Thymus (tissue), 11 donors: Measurements from ENCODE around the gene TMCC2. TPM values are rescaled to one million over a fixed set of nuclear protein-coding genes. Genes with fewer than 3 reads are reported as not detected.

Experiments used
- DNase-seq, 9 donors: peaks; one replicate each; pipeline ENCODE4 v3.0.0-alpha.2; 2013; ENCODE audit warnings: low spot score in 9 of 9, low read depth in 6 of 9, missing footprints in 1 of 9
- H3K27ac ChIP-seq, 2 donors: one replicate each; pipeline ENCODE4 v1.5.1; 2013; ENCODE audit warnings: control low read depth in 1 of 2, low read depth in 1 of 2, low read length in 1 of 2, mild to moderate bottlenecking in 1 of 2, moderate library complexity in 1 of 2
- H3K27me3 ChIP-seq, 2 donors: one replicate each; pipeline ENCODE4 v1.5.1; 2013; ENCODE audit warnings: low read length in 1 of 2; ENCODE audit not compliant: control insufficient read depth in 2 of 2, insufficient read depth in 1 of 2
- H3K36me3 ChIP-seq, 2 donors: one replicate each; pipeline ENCODE4 v1.5.1; 2013; ENCODE audit warnings: low read length in 1 of 2, mild to moderate bottlenecking in 1 of 2, moderate library complexity in 1 of 2; ENCODE audit not compliant: control insufficient read depth in 2 of 2, insufficient read depth in 2 of 2
- H3K4me1 ChIP-seq, 2 donors: one replicate each; pipeline ENCODE4 v1.5.1; 2013; ENCODE audit warnings: low read length in 2 of 2; ENCODE audit not compliant: control insufficient read depth in 2 of 2, insufficient read depth in 2 of 2
- H3K4me3 ChIP-seq, 2 donors: one replicate each; pipeline ENCODE4 v1.5.1; 2013; ENCODE audit warnings: low read length in 2 of 2, control low read depth in 1 of 2, mild to moderate bottlenecking in 1 of 2
- H3K9me3 ChIP-seq, 2 donors: one replicate each; pipeline ENCODE4 v1.5.1; 2013; ENCODE audit warnings: low read length in 1 of 2, mild to moderate bottlenecking in 1 of 2; ENCODE audit not compliant: control insufficient read depth in 2 of 2, insufficient read depth in 1 of 2
- WGBS: extraction: QIAGEN DNeasy Blood & Tissue Kit; methylation state at CpG from one replicate; pipeline ENCODE4 v1.1.7; 2013; 5-methylcytosine and 5-hydroxymethylcytosine counted together
- polyA plus RNA-seq: library from polyadenylated mRNA; stranded (reverse); fragments of 200-250 nt; gene quantifications from one replicate; pipeline ENCODE4 v1.2.3, GENCODE V29; 2013
- total RNA-seq: library from RNA; stranded (reverse); fragments of 120-200 nt; gene quantifications from one replicate; pipeline ENCODE4 v1.2.4, GENCODE V29; 2013
- donor health status: healthy.

TMCC2 gene
- total and polyA plus RNA-seq, 2 donors, result 3.7 to 5.1 TPM

DNA sequence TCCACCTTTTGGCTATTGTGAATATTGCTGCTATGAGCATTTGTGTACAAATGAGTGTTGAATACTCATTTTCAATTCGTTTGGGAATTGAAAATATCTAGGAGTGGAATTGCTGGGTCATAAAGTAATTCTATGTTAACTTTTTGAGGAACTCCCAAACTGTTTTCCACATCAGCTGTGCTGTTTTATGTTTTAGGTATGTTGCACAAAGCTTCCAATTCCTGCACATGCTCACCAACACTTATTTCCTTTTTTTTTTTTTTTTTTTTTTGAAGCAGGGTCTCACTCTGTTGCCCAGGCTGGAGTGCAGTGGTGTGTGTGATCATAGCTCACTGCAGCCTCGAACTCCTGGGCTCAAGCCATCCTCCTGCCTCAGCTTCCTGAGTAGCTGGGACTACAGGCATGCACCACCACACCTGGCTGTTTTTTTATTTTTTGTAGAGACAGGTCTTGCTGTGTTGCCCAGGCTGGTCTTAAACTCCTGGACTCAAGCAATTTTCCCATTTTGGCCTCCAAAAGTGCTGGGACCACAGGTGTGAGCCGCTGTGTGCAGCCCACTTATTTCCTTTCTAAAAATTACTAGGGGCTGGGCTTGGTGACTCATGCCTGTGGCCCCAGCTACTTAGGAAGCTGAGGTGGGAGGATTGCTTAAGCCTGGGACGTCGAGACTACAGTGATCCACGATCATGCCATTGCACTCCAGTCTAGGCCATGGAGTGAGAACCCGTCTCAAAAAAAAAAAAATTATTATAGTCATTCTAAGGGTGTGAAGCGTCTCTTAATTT is 33.4 kb downstream of the TMCC2 start:
- Histone ChIP-seq H3K4me3 (no peak overlapping the region), H3K27me3 (peaks cover 8 to 66% of the 10 kb centered on the region in 2 donors), H3K4me1 (peaks cover 15 to 35% of the 10 kb centered on the region in 2 donors), H3K27ac (no peak overlapping the region), H3K36me3 (no peaks in the 10 kb centered on the region), H3K9me3 (no peaks in the 10 kb centered on the region)
- DNase-seq, result no peak
- WGBS, result 41% methylated on average over 8 of the region's 8 CpGs

DNA sequence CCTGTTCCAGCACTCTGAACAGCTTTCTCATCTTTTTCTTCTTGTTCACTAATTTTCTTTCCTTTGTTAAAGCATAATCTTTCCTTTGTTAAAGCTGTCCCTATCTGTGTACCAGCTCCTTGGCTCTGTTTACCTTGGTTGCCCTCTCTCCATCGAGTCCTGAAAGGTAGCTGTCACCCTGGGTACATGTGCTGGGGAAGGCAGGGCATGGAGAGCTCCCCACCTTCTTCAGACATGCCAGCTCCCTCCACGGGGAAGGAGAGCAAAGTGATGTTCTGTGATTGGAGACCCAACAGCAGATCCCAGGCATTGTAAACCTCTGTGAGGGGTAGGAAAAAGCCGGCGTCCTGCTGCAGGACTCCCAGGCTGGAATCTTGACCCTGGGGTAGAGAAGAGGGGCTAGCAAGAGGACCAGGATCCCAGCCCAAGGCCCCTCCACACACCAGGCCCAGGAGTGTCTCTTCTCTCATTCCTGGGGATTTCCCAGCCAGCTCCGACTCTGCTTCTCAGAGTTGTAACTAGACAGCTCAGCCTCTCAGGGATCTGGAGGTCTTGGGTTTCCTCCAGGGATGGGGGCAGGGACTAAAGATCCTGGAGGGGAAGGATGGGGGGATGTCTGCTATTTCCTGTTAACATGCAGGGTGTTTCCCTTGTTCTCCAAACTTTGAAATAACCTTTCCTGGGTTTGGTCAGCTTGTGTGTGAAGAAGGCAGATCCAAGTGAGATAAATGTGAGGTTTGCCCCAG is 34.4 kb downstream of the TMCC2 start:
- Histone ChIP-seq H3K36me3 (no peaks in the 10 kb centered on the region), H3K4me3 (no peak overlapping the region), H3K27ac (peak overlapping the region in 1 of 2 donors; percentile 31), H3K27me3 (peaks cover 8 to 73% of the 10 kb centered on the region in 2 donors), H3K4me1 (peaks cover 6 to 26% of the 10 kb centered on the region in 2 donors), H3K9me3 (no peaks in the 10 kb centered on the region)
- no peak for DNase-seq
- WGBS, result 48% methylated on average over 5 of the region's 5 CpGs

- WGBS, result 6% methylated on average over 8 of the region's 8 CpGs
- H3K4me3 ChIP-seq, result no peak overlapping the region
Measured at GRCh38 chr1:205262731-205263171, 35.0 kb downstream of the TMCC2 start.

GRCh38 chr1:205263580-205264190 is 35.9 kb downstream of the TMCC2 start:
- no peak for DNase-seq
- 56% methylated on average over 2 of the region's 2 CpGs for WGBS
- Histone ChIP-seq H3K4me1 (peaks cover 6 to 17% of the 10 kb centered on the region in 2 donors), H3K27me3 (peaks cover 8 to 78% of the 10 kb centered on the region in 2 donors), H3K4me3 (no peak overlapping the region), H3K9me3 (no peaks in the 10 kb centered on the region), H3K27ac (no peak overlapping the region), H3K36me3 (no peaks in the 10 kb centered on the region)

More at GRCh38 chr1:205262731-205263171, 35.0 kb downstream of the TMCC2 start:
- Histone ChIP-seq H3K36me3 (no peaks in the 10 kb centered on the region), H3K27me3 (peaks cover 8 to 75% of the 10 kb centered on the region in 2 donors), H3K9me3 (no peaks in the 10 kb centered on the region), H3K4me1 (peaks cover 6 to 20% of the 10 kb centered on the region in 2 donors), H3K27ac (no peak overlapping the region)
- DNase-seq, result no peak

DNA sequence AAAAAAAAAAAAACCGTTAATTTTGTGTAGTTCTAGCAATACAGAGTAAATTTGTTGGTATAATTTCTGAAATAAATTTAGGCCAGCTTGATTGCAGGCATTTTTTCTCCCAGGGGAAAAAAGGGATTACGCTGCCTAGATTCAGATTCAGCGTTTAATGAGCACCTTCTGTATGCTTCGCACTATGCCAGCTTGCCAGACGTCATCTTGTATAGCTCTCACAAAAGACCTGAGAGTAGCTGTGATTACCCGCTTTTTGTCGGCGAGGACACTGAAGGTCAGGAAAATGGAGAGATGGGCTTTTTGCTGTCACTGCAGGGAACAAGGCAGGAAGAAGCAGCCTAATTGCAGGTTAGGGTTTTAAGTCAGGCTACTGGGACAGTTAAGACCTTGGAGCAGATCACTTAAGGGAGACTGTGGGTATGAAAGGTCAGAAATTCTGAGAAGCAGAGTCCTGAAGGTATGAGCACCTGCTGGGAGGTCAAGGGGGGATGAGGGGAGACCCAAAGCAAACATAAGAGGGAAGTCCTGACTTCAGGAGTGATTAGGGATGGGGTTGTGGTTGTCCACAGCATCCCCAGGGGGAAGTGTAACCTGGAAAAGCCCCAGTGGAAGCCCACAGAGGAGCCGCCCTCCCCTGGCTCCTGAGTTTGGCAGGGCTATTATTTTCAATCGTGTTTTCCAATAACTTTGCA is 39.0 kb downstream of the TMCC2 start:
- no peak for DNase-seq
- H3K9me3 ChIP-seq, result no peaks in the 10 kb centered on the region
- H3K27me3 ChIP-seq, result peaks cover 4 to 74% of the 10 kb centered on the region in 2 donors
- H3K36me3 ChIP-seq, result no peaks in the 10 kb centered on the region
- H3K4me1 ChIP-seq, result peaks cover 0 to 9% of the 10 kb centered on the region in 2 donors
- 82% methylated on average over 10 of the region's 10 CpGs for WGBS
- H3K27ac ChIP-seq, result no peak overlapping the region
- H3K4me3 ChIP-seq, result no peak overlapping the region

DNA sequence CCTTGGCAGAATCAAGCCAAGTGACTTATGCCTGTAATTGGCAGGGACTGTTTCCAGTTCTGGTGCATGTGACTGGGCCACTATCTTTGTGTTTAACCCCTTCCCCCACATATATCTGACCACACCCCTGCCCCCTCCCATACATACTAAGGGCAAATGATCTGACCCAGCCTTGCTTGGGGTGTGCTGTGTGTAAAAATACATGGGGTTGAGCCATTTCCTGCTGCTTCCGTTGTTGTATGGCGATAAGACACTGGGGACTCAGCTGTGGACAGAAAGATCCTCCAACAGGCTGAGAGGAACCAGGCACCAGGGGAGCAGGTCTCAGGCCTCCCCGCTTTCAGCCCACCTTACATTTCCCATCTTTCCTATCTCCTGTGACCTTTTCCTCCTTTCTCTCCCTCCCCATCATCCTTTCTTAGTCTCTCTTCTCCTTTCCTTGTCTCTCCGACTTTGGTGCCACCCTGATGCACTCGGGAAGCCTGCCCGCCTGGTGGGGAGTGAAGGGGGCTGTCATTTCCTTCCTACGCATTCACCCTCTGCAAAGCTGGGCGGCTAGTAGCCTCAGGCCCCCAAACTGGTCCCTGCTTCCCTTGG is 39.7 kb downstream of the TMCC2 start:
- Histone ChIP-seq H3K9me3 (no peaks in the 10 kb centered on the region), H3K27me3 (peaks cover 0 to 74% of the 10 kb centered on the region in 2 donors)
- WGBS, result 60% methylated on average over 8 of the region's 8 CpGs

GRCh38 chr1:205268846-205269680 is 41.3 kb downstream of the TMCC2 start:
- DNase-seq, result no peak
- H3K36me3 ChIP-seq, result no peaks in the 10 kb centered on the region
- no peak overlapping the region for H3K27ac ChIP-seq
- H3K4me1 ChIP-seq, result peaks cover 6 to 7% of the 10 kb centered on the region in 2 donors
- WGBS, result 95% methylated on average over 48 of the region's 48 CpGs
- H3K4me3 ChIP-seq, result no peak overlapping the region
- H3K27me3 ChIP-seq, result peaks cover 0 to 62% of the 10 kb centered on the region in 2 donors
- no peaks in the 10 kb centered on the region for H3K9me3 ChIP-seq

More for the DNA sequence above, 39.7 kb downstream of the TMCC2 start:
- H3K4me3 ChIP-seq, result no peak overlapping the region
- DNase-seq, result no peak
- H3K36me3 ChIP-seq, result no peaks in the 10 kb centered on the region
- H3K27ac ChIP-seq, result no peak overlapping the region
- H3K4me1 ChIP-seq, result peaks cover 0 to 7% of the 10 kb centered on the region in 2 donors

DNA sequence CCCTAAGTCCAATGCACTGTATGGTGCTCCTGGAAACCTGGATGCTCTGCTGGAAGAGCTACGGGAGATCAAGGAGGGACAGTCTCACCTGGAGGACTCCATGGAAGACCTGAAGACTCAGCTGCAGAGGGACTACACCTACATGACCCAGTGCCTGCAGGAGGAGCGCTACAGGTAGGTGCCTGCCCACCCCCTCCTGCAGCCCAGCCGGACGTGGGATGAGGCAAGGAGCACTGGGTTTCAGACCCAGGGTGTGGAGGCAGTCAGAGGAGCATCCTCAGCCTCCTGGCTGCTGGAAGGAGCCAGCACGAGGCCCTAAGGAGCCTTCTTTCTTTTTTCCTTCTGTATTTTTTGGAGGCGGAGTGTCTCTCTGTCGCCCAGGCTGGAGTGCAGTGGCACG is 42.0 kb downstream of the TMCC2 start:
- 98% methylated on average over 8 of the region's 8 CpGs for WGBS
- DNase-seq, result no peak
- Histone ChIP-seq H3K27ac (no peak overlapping the region), H3K4me3 (no peak overlapping the region), H3K36me3 (no peaks in the 10 kb centered on the region), H3K27me3 (peaks cover 0 to 60% of the 10 kb centered on the region in 2 donors), H3K4me1 (peaks cover 12 to 13% of the 10 kb centered on the region in 2 donors), H3K9me3 (no peaks in the 10 kb centered on the region)
